GM12891 (cell line): ENCODE data around the gene JUND.

Experiments
- DNase-seq: peaks from one replicate; pipeline ENCODE4 v3.0.0; 2011; ENCODE audit warnings: low spot score; ENCODE audit not compliant: insufficient read length
- FAIRE-seq: peaks from 2 replicates; lab custom pipeline; 2011; peaks lifted over from hg19 to GRCh38; lab: Jason Lieb, UNC
- PAX5 ChIP-seq: IDR thresholded peaks from 2 replicates; pipeline ENCODE4 v1.6.1; 2011; ENCODE audit warnings: low read length, moderate library complexity, mild to moderate bottlenecking; ENCODE audit not compliant: insufficient read depth, severe bottlenecking
- POLR2A ChIP-seq: IDR thresholded peaks from 2 replicates; pipeline ENCODE4 v1.6.1; 2011; ENCODE audit warnings: low read depth, low read length, control low read depth
- POLR2AphosphoS5 ChIP-seq: IDR thresholded peaks from 2 replicates; pipeline ENCODE4 v1.6.1; 2011; ENCODE audit warnings: low read depth, low read length, control low read depth
- POU2F2 ChIP-seq: IDR thresholded peaks from 2 replicates; pipeline ENCODE4 v1.6.1; 2011; ENCODE audit warnings: low read depth, mild to moderate bottlenecking, control low read depth, low read length, moderate library complexity
- SPI1 ChIP-seq: IDR thresholded peaks from 2 replicates; pipeline ENCODE4 v1.6.1; 2011; ENCODE audit warnings: low read depth, low read length, control low read depth
- TAF1 ChIP-seq: IDR thresholded peaks from 2 replicates; pipeline ENCODE4 v1.6.1; 2011; ENCODE audit warnings: low read depth, low read length, control low read depth

The JUND gene

GRCh38 chr19:18320865-18321733 is 39.7 kb upstream of the JUND start:
- no peak for TF ChIP-seq POLR2A
- TF ChIP-seq POLR2AphosphoS5 = no peak
- no peak for TF ChIP-seq PAX5
- TF ChIP-seq TAF1 = no peak
- no peak for TF ChIP-seq SPI1
- no peak for TF ChIP-seq POU2F2
- DNase-seq (no peak), FAIRE-seq (no peak)

- no peak for TF ChIP-seq TAF1
- TF ChIP-seq SPI1 = no peak
- no peak for TF ChIP-seq PAX5
- TF ChIP-seq POLR2A = no peak
- no peak for TF ChIP-seq POLR2AphosphoS5
- TF ChIP-seq POU2F2 = no peak
- FAIRE-seq = no peak
- DNase-seq = no peak
Observed at GRCh38 chr19:18319591-18320135, 38.2 kb upstream of the JUND start.

- no peak for DNase-seq
- no peak for TF ChIP-seq POU2F2
- no peak for TF ChIP-seq PAX5
- no peak for TF ChIP-seq POLR2AphosphoS5
- no peak for FAIRE-seq
Observed at GRCh38 chr19:18317961-18318800, 36.8 kb upstream of the JUND start.

- FAIRE-seq = no peak
- DNase-seq = no peak
- no peak for TF ChIP-seq SPI1
- no peak for TF ChIP-seq POLR2AphosphoS5
Observed at GRCh38 chr19:18313398-18313797, 32.0 kb upstream of the JUND start.

GRCh38 chr19:18312092-18312534 is 30.7 kb upstream of the JUND start:
- TF ChIP-seq POLR2AphosphoS5 (no peak), SPI1 (no peak), POU2F2 (no peak), PAX5 (no peak), POLR2A (no peak), TAF1 (no peak)
- FAIRE-seq (no peak), DNase-seq (no peak)

GRCh38 chr19:18311502-18312091 is 30.2 kb upstream of the JUND start:
- DNase-seq = no peak
- TF ChIP-seq PAX5 (no peak), POLR2AphosphoS5 (no peak)
- FAIRE-seq = no peak

- DNase-seq (no peak), FAIRE-seq (no peak)
- TF ChIP-seq POU2F2 (no peak), TAF1 (no peak), PAX5 (no peak), POLR2A (no peak), POLR2AphosphoS5 (no peak)
Observed at GRCh38 chr19:18310966-18311365, 29.5 kb upstream of the JUND start.

- no peak for FAIRE-seq
- DNase-seq = no peak
Observed at GRCh38 chr19:18310118-18310909, 28.9 kb upstream of the JUND start.

GRCh38 chr19:18309525-18310064 is 28.2 kb upstream of the JUND start:
- no peak for FAIRE-seq
- TF ChIP-seq TAF1 (no peak), POLR2AphosphoS5 (no peak), POLR2A (no peak), POU2F2 (no peak)

More at GRCh38 chr19:18310118-18310909, 28.9 kb upstream of the JUND start:
- TF ChIP-seq POLR2AphosphoS5 (no peak), POLR2A (no peak), TAF1 (no peak), POU2F2 (no peak), SPI1 (no peak), PAX5 (no peak)

More at GRCh38 chr19:18309525-18310064, 28.2 kb upstream of the JUND start:
- no peak for DNase-seq
